K562 (cell line): ENCODE data around the gene ERO1B. TPM values are rescaled to one million over a fixed set of nuclear protein-coding genes. Genes with fewer than 3 reads are reported as not detected.
A peak's percentile ranks its signal among the peaks of the same experiment; 100 is the strongest.

Source experiments
- CHD4 ChIP-seq: fragments of 200-600 bp; sonication (generic); IDR thresholded peaks from 3 replicates; pipeline ENCODE4 v1.6.1; 2012; ENCODE audit warnings: low read depth, mild to moderate bottlenecking, mixed read lengths, low read length, inconsistent platforms; ENCODE audit not compliant: insufficient read depth, insufficient replicate concordance, poor library complexity, severe bottlenecking
- EGR1 ChIP-seq: fragments of 450-650 bp; conservative IDR thresholded peaks from 2 replicates; pipeline ENCODE4 v1.6.1; 2017; ENCODE audit warnings: mild to moderate bottlenecking
- GABPB1 ChIP-seq: sonication (generic); formaldehyde crosslinking; IDR thresholded peaks from 2 replicates; pipeline ENCODE4 v1.8.0; 2022; ENCODE audit warnings: mild to moderate bottlenecking, missing genetic modification reagents
- HDAC8 ChIP-seq: fragments of 450-650 bp; IDR thresholded peaks from 2 replicates; pipeline ENCODE4 v1.6.1; 2016; ENCODE audit warnings: mild to moderate bottlenecking, missing genetic modification characterization, moderate library complexity, missing compliant biosample characterization
- ILK ChIP-seq: fragments of 450-650 bp; IDR thresholded peaks from 2 replicates; pipeline ENCODE4 v1.6.1; 2016; ENCODE audit warnings: missing genetic modification characterization, low read depth, mild to moderate bottlenecking, missing compliant biosample characterization, moderate library complexity, borderline replicate concordance
- KDM4B ChIP-seq, 2 experiments: fragments of 450-650 bp in 1 of 2; sonication (generic) in 1 of 2; IDR thresholded peaks; 2 replicates each; pipeline ENCODE4 v1.6.1; 2016 to 2017; ENCODE audit warnings: borderline replicate concordance in 2 of 2, antibody characterized with exemption in 1 of 2, low read depth in 1 of 2, mild to moderate bottlenecking in 1 of 2
- MYNN ChIP-seq, 2 experiments: sonication (generic); formaldehyde crosslinking in 1 of 2; IDR thresholded peaks; 2 replicates each; pipeline versions ENCODE4 v1.5.0 to v1.6.1; 2016 to 2020; ENCODE audit warnings: antibody characterized with exemption in 1 of 2, missing genetic modification reagents in 1 of 2
- NFRKB ChIP-seq: fragments of 450-650 bp; IDR thresholded peaks from 2 replicates; pipeline ENCODE4 v1.6.1; 2016; ENCODE audit warnings: low read depth
- PRMT5 ChIP-seq: sonication (generic); formaldehyde crosslinking; IDR thresholded peaks from 2 replicates; pipeline ENCODE4 v1.5.0; 2020; ENCODE audit warnings: missing genetic modification reagents
- PTBP1 ChIP-seq: fragments of 200-400 bp; formaldehyde crosslinking; IDR thresholded peaks from 2 replicates; pipeline ENCODE4 v1.6.1; 2017; ENCODE audit warnings: low read depth, low read length
- SMARCE1 ChIP-seq: fragments of 450-650 bp; IDR thresholded peaks from 2 replicates; pipeline ENCODE4 v1.7.1; 2016; ENCODE audit warnings: mild to moderate bottlenecking
- SUPT5H ChIP-seq: fragments of 450-650 bp; IDR thresholded peaks from 2 replicates; pipeline ENCODE4 v1.6.1; 2016
- TRIM28 ChIP-seq: fragments of 450-650 bp; IDR thresholded peaks from 2 replicates; pipeline ENCODE4 v1.6.1; 2017
- ZKSCAN8 ChIP-seq: fragments of 200-800 bp; sonication (Bioruptor generic); IDR thresholded peaks from 2 replicates; pipeline ENCODE4 v1.6.1; 2016; ENCODE audit warnings: missing genetic modification characterization, missing compliant biosample characterization
- ZNF140 ChIP-seq: fragments of 250-450 bp; sonication (Bioruptor Pico); IDR thresholded peaks from 2 replicates; pipeline ENCODE4 v1.8.0; 2021; ENCODE audit warnings: moderate library complexity, mild to moderate bottlenecking, inconsistent platforms
- ZNF408 ChIP-seq: fragments of 250-450 bp; sonication (Bioruptor Pico); IDR thresholded peaks from 2 replicates; pipeline ENCODE4 v1.4.0; 2020; ENCODE audit warnings: low read depth, mild to moderate bottlenecking, moderate library complexity
- ZNF589 ChIP-seq: fragments of 200-800 bp; sonication (Bioruptor generic); IDR thresholded peaks from 2 replicates; pipeline ENCODE4 v1.6.1; 2016; ENCODE audit warnings: low read depth, missing genetic modification characterization, missing compliant biosample characterization
- polyA plus RNA-seq, 8 experiments: library from polyadenylated mRNA; depleted of rRNA in 4 of 8; stranded (reverse) in 5 of 8; unstranded in 3 of 8; fragments of >200 nt; fragmentation: Nextera tagmentation in 2 of 8; fragmentation: Illumina TruSeq in 1 of 8; extraction: Ambion mirVana in 2 of 8; extraction: Trizol in 1 of 8; gene quantifications; 2 replicates each; pipeline versions ENCODE4 v1.2.1 to v1.2.3, GENCODE V29; 2011 to 2014; ENCODE audit warnings: inconsistent platforms in 1 of 8, missing spikeins in 1 of 8
- total RNA-seq, 7 experiments: library from RNA; depleted of rRNA in 6 of 7; stranded (reverse); fragments of >200 nt in 6 of 7; fragmentation: Illumina TruSeq in 2 of 7; extraction: Trizol in 2 of 7; gene quantifications; 2 replicates each; pipeline versions ENCODE4 v1.2.1 to v1.2.3, GENCODE V29; 2011 to 2021; ENCODE audit warnings: low replicate concordance in 1 of 7
- TF ChIP-seq, protein P1 (sequence below): fragments of 450-650 bp; IDR thresholded peaks from 2 replicates; pipeline ENCODE4 v1.6.1; 2017; ENCODE audit warnings: antibody characterized with exemption, mild to moderate bottlenecking
- TF ChIP-seq, protein P2 (sequence below): IDR thresholded peaks from 2 replicates; pipeline ENCODE4 v1.6.1; 2011; ENCODE audit warnings: borderline replicate concordance, low read depth, mild to moderate bottlenecking, moderate library complexity, low read length; ENCODE audit not compliant: insufficient read depth, poor library complexity, severe bottlenecking
- TF ChIP-seq, protein P3 (sequence below): fragments of 250-450 bp; sonication (Bioruptor Pico); IDR thresholded peaks from 2 replicates; pipeline ENCODE4 v1.8.0; 2021; ENCODE audit warnings: mild to moderate bottlenecking, moderate library complexity

Gene ERO1B
- total and polyA plus RNA-seq, 9 of the 15 experiments (the other 6 are each of a cell fraction or from before 2014, with no cell fraction given), result 0.59 to 6.4 (median 4.2) TPM

DNA sequence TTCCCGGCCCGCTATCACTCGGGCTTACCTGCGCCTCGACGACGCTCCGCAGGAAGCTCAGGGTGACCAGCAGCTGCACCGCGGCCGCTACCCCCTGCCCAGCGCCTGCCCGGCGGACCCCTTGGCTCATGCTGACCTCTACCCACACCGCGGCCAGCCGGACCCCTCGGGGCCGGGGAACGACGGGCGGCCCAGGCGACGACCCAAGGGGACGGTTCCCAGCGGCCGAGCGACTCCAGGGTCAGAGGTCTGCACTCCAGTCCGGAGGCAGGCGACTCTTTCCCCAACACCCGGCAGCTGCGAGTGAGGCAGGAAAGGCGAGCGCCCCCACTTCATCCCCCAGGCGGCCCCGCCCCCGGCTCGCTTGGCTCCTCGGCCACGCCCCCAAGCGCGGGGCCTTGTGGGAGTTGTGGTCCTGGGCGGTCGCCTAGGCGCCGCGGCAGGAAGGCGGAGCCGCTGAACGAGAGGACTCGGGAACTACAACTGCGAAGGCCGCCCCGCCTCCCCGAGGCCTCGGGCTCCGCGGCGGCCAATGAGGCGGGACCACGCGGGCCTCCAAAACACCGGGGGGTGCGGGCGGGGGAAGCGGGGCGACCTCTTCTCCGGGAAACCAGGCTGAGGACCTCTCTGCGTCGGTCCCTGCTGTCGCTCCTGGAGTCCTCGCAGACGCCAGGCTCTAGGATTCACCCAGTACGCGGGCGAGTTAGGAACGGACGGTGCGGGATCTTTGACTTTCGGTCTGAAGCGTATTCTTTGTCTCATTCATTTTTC is at the start of gene ERO1B (continued):
- TF ChIP-seq, protein P1, sequence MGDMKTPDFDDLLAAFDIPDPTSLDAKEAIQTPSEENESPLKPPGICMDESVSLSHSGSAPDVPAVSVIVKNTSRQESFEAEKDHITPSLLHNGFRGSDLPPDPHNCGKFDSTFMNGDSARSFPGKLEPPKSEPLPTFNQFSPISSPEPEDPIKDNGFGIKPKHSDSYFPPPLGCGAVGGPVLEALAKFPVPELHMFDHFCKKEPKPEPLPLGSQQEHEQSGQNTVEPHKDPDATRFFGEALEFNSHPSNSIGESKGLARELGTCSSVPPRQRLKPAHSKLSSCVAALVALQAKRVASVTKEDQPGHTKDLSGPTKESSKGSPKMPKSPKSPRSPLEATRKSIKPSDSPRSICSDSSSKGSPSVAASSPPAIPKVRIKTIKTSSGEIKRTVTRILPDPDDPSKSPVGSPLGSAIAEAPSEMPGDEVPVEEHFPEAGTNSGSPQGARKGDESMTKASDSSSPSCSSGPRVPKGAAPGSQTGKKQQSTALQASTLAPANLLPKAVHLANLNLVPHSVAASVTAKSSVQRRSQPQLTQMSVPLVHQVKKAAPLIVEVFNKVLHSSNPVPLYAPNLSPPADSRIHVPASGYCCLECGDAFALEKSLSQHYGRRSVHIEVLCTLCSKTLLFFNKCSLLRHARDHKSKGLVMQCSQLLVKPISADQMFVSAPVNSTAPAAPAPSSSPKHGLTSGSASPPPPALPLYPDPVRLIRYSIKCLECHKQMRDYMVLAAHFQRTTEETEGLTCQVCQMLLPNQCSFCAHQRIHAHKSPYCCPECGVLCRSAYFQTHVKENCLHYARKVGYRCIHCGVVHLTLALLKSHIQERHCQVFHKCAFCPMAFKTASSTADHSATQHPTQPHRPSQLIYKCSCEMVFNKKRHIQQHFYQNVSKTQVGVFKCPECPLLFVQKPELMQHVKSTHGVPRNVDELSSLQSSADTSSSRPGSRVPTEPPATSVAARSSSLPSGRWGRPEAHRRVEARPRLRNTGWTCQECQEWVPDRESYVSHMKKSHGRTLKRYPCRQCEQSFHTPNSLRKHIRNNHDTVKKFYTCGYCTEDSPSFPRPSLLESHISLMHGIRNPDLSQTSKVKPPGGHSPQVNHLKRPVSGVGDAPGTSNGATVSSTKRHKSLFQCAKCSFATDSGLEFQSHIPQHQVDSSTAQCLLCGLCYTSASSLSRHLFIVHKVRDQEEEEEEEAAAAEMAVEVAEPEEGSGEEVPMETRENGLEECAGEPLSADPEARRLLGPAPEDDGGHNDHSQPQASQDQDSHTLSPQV, result no peak
- TF ChIP-seq SMARCE1, result no peak
- TF ChIP-seq GABPB1 (CRISPR knock-in tag), result peak; percentile 83
- no peak for TF ChIP-seq ZKSCAN8 (CRISPR knock-in tag)
- TF ChIP-seq SUPT5H, result peak; percentile 87
- no peak for TF ChIP-seq ZNF408 (CRISPR knock-in tag)
- TF ChIP-seq, protein P2, sequence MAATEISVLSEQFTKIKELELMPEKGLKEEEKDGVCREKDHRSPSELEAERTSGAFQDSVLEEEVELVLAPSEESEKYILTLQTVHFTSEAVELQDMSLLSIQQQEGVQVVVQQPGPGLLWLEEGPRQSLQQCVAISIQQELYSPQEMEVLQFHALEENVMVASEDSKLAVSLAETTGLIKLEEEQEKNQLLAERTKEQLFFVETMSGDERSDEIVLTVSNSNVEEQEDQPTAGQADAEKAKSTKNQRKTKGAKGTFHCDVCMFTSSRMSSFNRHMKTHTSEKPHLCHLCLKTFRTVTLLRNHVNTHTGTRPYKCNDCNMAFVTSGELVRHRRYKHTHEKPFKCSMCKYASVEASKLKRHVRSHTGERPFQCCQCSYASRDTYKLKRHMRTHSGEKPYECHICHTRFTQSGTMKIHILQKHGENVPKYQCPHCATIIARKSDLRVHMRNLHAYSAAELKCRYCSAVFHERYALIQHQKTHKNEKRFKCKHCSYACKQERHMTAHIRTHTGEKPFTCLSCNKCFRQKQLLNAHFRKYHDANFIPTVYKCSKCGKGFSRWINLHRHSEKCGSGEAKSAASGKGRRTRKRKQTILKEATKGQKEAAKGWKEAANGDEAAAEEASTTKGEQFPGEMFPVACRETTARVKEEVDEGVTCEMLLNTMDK, result no peak
- no peak for TF ChIP-seq ZNF140
- TF ChIP-seq NFRKB, result no peak
- TF ChIP-seq KDM4B (IDR thresholded peaks at IDR 0.05; ENCODE audit: borderline replicate concordance in 2 of 2, low read depth in 1 of 2), result peak in 1 of 2 experiments; percentile 81; a peak in 1 of 4 replicates
- TF ChIP-seq, protein P3, sequence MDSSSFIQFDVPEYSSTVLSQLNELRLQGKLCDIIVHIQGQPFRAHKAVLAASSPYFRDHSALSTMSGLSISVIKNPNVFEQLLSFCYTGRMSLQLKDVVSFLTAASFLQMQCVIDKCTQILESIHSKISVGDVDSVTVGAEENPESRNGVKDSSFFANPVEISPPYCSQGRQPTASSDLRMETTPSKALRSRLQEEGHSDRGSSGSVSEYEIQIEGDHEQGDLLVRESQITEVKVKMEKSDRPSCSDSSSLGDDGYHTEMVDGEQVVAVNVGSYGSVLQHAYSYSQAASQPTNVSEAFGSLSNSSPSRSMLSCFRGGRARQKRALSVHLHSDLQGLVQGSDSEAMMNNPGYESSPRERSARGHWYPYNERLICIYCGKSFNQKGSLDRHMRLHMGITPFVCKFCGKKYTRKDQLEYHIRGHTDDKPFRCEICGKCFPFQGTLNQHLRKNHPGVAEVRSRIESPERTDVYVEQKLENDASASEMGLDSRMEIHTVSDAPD, result no peak
- peak; percentile 77 for TF ChIP-seq EGR1
- TF ChIP-seq MYNN (IDR thresholded peaks at IDR 0.05), result no peak
- no peak for TF ChIP-seq MYNN (CRISPR knock-in tag; IDR thresholded peaks at IDR 0.05)
- no peak for TF ChIP-seq PRMT5 (CRISPR knock-in tag)
- no peak for TF ChIP-seq TRIM28
- no peak for TF ChIP-seq CHD4
- TF ChIP-seq PTBP1, result no peak
- TF ChIP-seq ZNF589 (CRISPR knock-in tag), result peak; percentile 1; the same call in 1 of the 2 replicates
- no peak for TF ChIP-seq HDAC8 (tag)
- no peak for TF ChIP-seq ILK (tag)
